ELR (cell line): ENCODE data around the gene KLF13.

Experiments used
- DNase-seq: peaks from one replicate; pipeline ENCODE4 v3.0.0-alpha.2; 2015; ENCODE audit warnings: low read depth

The KLF13 gene

DNA sequence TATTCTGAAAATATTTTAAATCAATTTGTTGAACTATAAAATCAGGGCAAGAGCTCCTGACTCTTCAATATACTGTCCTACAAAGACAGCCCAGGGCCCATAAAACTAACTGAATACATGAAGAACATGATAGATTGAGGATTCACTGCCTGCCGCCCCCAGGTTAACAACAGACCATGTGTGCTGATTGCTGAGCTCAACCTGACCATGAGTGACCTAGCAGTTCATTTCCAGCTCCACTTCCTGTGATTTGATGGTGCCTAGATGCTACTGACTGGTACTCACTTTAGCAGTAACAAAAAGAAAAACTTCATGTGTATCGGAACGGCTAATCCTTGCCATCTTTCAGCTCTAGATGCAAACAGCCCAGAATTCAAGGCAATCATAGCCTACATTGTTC is 9.6 kb upstream of the KLF13 start:
- no peak for DNase-seq

GRCh38 chr15:31317421-31318327 is 9.0 kb upstream of the KLF13 start:
- DNase-seq, result no peak

GRCh38 chr15:31318429-31318828 is 8.2 kb upstream of the KLF13 start:
- no peak for DNase-seq

DNA sequence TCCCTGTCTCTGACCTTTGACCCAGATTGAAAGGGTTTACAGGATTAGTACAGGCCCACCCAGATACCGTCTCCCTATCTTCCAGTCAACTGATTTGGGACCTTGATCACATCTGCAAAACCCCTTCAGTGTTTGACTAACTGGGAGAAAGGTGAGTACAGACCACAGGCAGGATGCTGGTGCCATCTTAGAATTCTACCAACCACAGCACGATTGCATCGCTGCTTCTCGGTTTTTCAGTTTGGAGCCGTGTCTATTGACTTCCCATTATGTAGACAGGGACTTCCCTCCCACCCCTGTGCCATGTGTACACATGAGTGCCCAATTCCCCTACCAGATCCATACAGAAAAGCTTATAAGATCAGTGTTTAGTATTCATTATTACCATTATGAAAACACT is 6.6 kb upstream of the KLF13 start:
- DNase-seq, result no peak

GRCh38 chr15:31321418-31321817 is 5.2 kb upstream of the KLF13 start:
- DNase-seq, result no peak

DNA sequence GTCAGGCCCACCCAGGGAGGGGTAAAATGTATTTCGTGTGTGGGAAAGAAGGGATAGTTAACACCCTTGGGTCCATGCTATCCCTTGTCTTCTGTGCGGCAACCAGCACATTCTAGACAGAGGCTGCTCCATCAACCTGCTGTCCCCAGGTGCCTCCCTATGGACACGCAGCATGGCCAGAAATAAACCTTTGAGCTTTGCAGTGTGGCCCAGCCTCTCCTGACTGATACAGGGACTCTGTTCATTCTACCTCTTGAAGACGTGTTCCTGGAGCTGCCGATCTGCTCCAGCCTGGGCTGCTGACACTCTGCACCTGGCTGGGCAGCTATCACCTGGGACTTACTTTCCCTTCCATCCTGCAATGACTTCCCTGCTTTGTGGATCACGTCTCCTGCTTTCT is 4.1 kb upstream of the KLF13 start:
- DNase-seq, result no peak

DNA sequence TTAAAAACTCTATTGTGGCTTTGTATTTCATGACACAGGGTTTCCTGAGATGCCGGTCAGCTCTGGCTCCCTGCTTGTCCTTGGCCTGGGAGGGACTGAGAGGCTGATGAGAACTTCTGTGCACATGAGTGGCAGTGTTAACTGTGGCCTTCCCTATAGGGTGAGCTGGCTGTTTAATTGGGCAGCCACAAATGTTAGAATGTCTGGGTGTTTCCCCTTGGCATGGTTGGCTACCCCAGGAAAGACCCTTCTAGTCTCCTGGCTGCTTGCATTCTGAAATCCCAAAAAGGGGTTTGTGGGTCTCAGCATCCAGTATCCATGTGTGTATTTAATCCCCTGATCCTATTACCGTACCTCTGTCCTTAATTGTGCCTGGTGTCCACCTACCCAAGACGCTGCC is 3.0 kb upstream of the KLF13 start:
- no peak for DNase-seq

GRCh38 chr15:31324186-31324585 is 2.4 kb upstream of the KLF13 start:
- DNase-seq, result no peak

DNA sequence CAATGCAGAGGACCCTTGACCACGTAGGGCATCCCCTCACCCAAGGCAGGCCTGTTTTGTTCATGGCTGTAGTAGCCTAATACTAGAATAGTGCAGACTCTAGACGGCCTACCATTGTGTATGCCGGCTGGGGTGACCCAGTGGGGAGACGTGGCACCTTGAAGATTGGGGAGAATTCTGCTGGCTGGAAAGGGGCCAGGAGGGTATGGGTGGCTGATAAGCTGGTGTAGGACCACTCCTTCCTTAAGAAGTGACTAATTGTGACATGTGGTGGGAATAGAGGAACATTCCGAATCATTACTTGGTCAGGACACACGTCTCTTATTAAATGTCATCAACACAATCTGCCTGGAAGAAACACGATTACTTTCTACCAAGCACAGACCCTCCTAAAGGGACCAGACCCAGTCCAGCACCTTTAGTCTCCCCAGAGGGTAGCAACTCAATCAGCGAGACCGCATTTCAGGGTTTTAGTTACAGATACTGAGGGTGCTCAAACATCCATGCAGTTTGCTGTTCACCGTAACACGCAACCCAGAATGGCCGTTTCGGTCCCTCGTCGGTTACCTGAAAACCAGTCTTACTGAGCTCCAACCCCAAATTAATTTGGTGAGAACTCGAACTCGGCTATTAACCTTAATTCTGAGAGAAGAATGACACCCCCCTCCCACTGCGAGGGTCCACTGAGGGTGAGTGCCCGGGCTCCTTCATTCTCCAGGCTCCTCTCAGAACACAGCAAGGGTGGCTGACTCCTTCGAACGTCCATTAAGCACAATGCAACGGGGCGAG is 1.6 kb upstream of the KLF13 start:
- no peak for DNase-seq

GRCh38 chr15:31325595-31326155 is 960 bp upstream of the KLF13 start:
- peak; percentile 22 for DNase-seq

- no peak for DNase-seq
Measured at GRCh38 chr15:31326875-31327668, 437 bp downstream of the KLF13 start.

DNA sequence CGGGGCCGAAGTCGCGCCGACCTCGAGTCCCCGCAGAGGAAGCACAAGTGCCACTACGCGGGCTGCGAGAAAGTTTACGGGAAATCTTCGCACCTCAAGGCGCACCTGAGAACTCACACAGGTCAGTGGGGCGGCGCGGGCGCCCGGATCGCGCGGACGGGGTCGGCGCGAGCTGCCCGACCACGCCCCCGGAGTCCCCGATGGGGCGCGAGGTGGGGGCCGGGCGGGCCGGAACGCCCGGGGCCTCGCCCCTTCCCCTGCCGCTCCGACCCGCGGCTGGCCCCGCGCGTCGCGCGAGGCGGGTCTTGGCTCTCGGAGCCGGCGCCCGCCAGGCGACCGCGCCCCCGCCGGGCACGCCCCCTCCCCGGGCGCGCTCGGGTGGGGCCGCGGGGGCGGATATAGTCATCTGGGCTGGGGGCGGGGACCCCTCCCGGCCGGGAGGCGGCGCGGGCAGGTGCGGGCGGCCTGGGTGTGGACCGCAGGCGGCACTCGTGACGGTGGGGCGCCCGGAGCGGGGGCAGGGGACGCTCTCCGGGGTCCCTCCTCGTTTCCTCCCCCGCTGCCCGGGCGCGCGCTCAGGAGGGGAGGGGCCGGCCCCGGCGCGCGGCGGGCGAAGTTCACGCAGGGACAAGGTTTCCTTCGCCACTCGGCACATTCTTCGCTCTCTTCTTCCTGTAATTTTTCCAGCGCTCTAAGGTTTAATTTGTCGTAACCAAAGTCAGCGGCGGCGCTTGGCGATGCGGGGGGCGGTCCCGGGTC is 1.2 kb downstream of the KLF13 start:
- peak; percentile 45 for DNase-seq

DNA sequence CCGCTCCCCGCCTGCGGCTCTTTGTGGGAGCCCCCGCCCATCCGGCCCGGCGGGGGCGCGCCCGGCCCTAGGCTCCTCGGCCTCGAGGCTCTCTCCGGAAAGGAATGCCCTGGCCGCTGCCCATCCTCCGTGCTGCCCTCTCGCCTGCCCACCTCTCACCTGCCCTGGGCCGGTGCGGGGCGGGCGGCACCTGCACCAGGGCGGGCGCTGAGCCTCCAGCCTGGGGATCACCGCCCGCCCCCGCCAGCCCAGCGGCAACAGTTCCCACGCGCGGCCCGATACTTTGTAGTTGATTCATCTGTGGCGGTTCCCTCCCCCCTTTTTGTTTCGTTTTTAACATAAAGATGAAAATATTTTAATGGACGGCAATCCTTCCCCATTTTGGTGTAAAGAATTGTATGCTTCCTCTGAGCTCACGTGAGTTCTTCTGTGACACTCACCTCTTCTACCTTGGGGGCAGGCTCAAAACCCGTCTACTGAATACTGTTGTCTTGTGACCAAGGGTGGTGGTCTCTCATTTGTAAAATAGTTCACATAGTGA is 1.9 kb downstream of the KLF13 start:
- DNase-seq, result peak; percentile 51

DNA sequence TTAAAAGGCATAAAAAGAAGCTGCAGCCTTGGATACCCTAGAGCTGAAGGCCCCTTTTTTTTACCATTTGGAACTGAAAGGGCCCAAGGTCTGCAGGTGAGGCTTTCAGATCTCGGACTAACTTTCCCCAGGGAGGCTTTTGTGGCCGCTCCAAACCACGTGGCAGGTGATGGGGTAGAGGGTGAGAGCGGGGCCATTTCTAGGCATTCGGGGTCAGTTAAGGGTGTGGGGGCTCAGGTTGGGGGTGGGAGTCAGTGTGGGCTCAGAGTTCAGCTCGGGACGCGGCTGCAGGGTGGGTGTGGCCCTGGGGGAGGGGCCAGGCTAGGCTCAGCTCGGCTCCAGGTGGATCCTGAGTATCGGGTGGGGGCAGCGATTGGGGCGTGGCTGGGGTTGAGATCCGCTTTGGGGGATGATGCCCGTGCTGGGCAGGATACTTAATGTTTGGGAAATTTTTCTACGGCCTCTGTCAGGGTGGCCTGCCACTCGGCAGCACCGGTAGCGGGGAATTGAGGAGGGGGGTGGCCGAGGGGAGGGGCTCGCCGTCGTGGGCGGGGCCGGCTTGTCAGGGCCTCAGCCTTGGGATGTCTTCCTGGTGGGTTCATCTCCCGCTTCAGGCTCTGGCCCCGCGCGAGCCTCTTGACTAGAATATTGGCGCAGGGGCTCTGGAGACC is 2.5 kb downstream of the KLF13 start:
- DNase-seq, result no peak

- no peak for DNase-seq
Measured at GRCh38 chr15:31329640-31330010, 3.0 kb downstream of the KLF13 start.

GRCh38 chr15:31330111-31330785 is 3.6 kb downstream of the KLF13 start:
- no peak for DNase-seq

GRCh38 chr15:31330836-31331235 is 4.2 kb downstream of the KLF13 start:
- DNase-seq, result no peak

- DNase-seq, result no peak
Measured at GRCh38 chr15:31331389-31331788, 4.8 kb downstream of the KLF13 start.

DNA sequence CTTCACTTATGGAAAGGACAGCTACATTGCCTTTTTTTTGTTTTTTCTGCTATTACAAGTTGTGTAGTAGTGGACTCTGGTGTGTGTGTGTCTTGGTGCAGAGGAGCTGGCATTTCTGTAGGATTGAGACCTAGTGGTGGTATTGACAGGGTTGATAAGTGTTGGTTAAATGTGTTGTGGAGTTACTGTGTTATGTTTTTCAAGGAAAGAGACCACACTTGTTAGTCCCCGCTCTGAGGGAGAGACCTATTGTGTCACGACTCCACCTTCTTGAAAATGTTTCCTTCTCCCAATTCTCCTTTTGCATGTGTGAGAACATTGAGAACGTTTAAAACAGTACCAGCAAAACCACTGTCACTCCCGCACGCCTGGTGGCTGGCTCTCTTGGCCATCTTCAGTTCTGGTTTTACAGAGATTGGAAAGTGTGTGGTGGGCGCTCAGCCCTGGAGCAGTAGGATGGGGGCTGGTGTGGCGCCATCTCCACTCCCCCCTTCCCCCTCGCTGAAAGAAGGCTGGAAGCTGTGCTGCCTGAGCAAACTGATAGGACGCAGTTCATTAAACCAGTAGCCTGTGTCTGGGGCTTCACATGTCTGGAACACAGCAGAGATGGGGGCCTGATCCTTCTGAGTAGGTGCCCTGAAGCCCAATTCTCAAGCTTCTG is 5.5 kb downstream of the KLF13 start:
- DNase-seq, result no peak
